ENCODE results near the gene ST3GAL3. TPM values are rescaled to one million over a fixed set of nuclear protein-coding genes. Genes with fewer than 3 reads are reported as not detected.

The ST3GAL3 gene
- total RNA-seq, 1 donor from 2014 or later: 15.2 TPM

- no peaks in the 10 kb centered on the region for H3K9me3 Mint-ChIP-seq (ENCODE audit: low read depth)
- H3K36me3 Mint-ChIP-seq (ENCODE audit: low read depth): peaks cover 12% of the 10 kb centered on the region
- no peak for TF ChIP-seq CTCF (IDR thresholded peaks at IDR 0.05)
- H3K27me3 Mint-ChIP-seq (ENCODE audit: low read depth): no peaks in the 10 kb centered on the region
- no peak overlapping the region for H3K27ac Mint-ChIP-seq (ENCODE audit: unreplicated experiment)
- no peak for DNase-seq (ENCODE audit: low spot score)
- H3K4me3 Mint-ChIP-seq (ENCODE audit: unreplicated experiment): no peak overlapping the region
- peaks cover 18% of the 10 kb centered on the region for H3K4me1 Mint-ChIP-seq (ENCODE audit: low read depth)
Measured at GRCh38 chr1:43952731-43953346, 245.5 kb downstream of the ST3GAL3 start.

- no peak for DNase-seq (ENCODE audit: low spot score)
- Mint-ChIP-seq H3K4me3 (ENCODE audit: unreplicated experiment) (no peak overlapping the region), H3K9me3 (ENCODE audit: low read depth) (no peaks in the 10 kb centered on the region), H3K27ac (ENCODE audit: unreplicated experiment) (no peak overlapping the region), H3K36me3 (ENCODE audit: low read depth) (peaks cover 16% of the 10 kb centered on the region), H3K27me3 (ENCODE audit: low read depth) (no peaks in the 10 kb centered on the region), H3K4me1 (ENCODE audit: low read depth) (peaks cover 13% of the 10 kb centered on the region)
- TF ChIP-seq CTCF (IDR thresholded peaks at IDR 0.05): no peak
Measured at GRCh38 chr1:43953361-43953760, 246.0 kb downstream of the ST3GAL3 start.

- Mint-ChIP-seq H3K27me3 (ENCODE audit: low read depth) (no peaks in the 10 kb centered on the region), H3K4me3 (ENCODE audit: unreplicated experiment) (no peak overlapping the region), H3K9me3 (ENCODE audit: low read depth) (no peaks in the 10 kb centered on the region), H3K4me1 (ENCODE audit: low read depth) (peaks cover 6% of the 10 kb centered on the region), H3K36me3 (ENCODE audit: low read depth) (peaks cover 23% of the 10 kb centered on the region), H3K27ac (ENCODE audit: unreplicated experiment) (no peak overlapping the region)
- DNase-seq (ENCODE audit: low spot score): peak; percentile 46
- TF ChIP-seq CTCF (IDR thresholded peaks at IDR 0.05): no peak
Measured at GRCh38 chr1:43954036-43954435, 246.7 kb downstream of the ST3GAL3 start.

GRCh38 chr1:43956234-43956633, 248.9 kb downstream of the ST3GAL3 start:
- H3K36me3 Mint-ChIP-seq (ENCODE audit: low read depth): peaks cover 21% of the 10 kb centered on the region
- DNase-seq (ENCODE audit: low spot score): peak; percentile 67
- H3K4me3 Mint-ChIP-seq (ENCODE audit: unreplicated experiment): no peak overlapping the region
- H3K27me3 Mint-ChIP-seq (ENCODE audit: low read depth): no peaks in the 10 kb centered on the region
- H3K9me3 Mint-ChIP-seq (ENCODE audit: low read depth): no peaks in the 10 kb centered on the region
- H3K27ac Mint-ChIP-seq (ENCODE audit: unreplicated experiment): no peak overlapping the region
- H3K4me1 Mint-ChIP-seq (ENCODE audit: low read depth): no peaks in the 10 kb centered on the region
- no peak for TF ChIP-seq CTCF (IDR thresholded peaks at IDR 0.05)

- Mint-ChIP-seq H3K27ac (ENCODE audit: unreplicated experiment) (no peak overlapping the region), H3K9me3 (ENCODE audit: low read depth) (no peaks in the 10 kb centered on the region)
Measured at GRCh38 chr1:43957407-43958040, 250.2 kb downstream of the ST3GAL3 start.

More at GRCh38 chr1:43957407-43958040, 250.2 kb downstream of the ST3GAL3 start:
- TF ChIP-seq CTCF (IDR thresholded peaks at IDR 0.05): no peak
- no peaks in the 10 kb centered on the region for H3K4me1 Mint-ChIP-seq (ENCODE audit: low read depth)
- no peak for DNase-seq (ENCODE audit: low spot score)
- H3K4me3 Mint-ChIP-seq (ENCODE audit: unreplicated experiment): no peak overlapping the region
- H3K27me3 Mint-ChIP-seq (ENCODE audit: low read depth): no peaks in the 10 kb centered on the region
- H3K36me3 Mint-ChIP-seq (ENCODE audit: low read depth): peaks cover 27% of the 10 kb centered on the region
